Bronchial epithelial cell (primary cell): ENCODE results near the gene SMAD3. TPM values are rescaled to one million over a fixed set of nuclear protein-coding genes. Genes with fewer than 3 reads are reported as not detected.

ENCODE experiments used
- DNase-seq: peaks from one replicate; pipeline ENCODE4 v3.0.0-alpha.2; 2010; ENCODE audit warnings: low read depth
- FAIRE-seq: peaks from 2 replicates; lab custom pipeline; 2011; peaks lifted over from hg19 to GRCh38; lab: Jason Lieb, UNC
- H3K27me3 ChIP-seq: 2 replicates; pipeline ENCODE4 v1.5.1; 2011; ENCODE audit warnings: low read length; ENCODE audit not compliant: control insufficient read depth, insufficient read depth
- H3K36me3 ChIP-seq: 2 replicates; pipeline ENCODE4 v1.5.1; 2011; ENCODE audit warnings: low read length; ENCODE audit not compliant: control insufficient read depth, insufficient read depth
- H3K4me3 ChIP-seq: 2 replicates; pipeline ENCODE4 v1.5.1; 2011; ENCODE audit warnings: mild to moderate bottlenecking, low read depth, low read length, control low read depth
- CTCF ChIP-seq: IDR thresholded peaks from 2 replicates; pipeline ENCODE4 v1.5.1; 2011; ENCODE audit warnings: mild to moderate bottlenecking, moderate library complexity, low read length, control low read depth, inconsistent platforms; ENCODE audit not compliant: insufficient read depth, severe bottlenecking
- total RNA-seq: library from RNA; depleted of rRNA; stranded (reverse); fragments of >200 nt; gene quantifications from 2 replicates; pipeline ENCODE4 v1.2.1, GENCODE V29; 2014

The SMAD3 gene
- total RNA-seq, 1 donor from 2014 or later: 9.5 TPM

- no peaks in the 10 kb centered on the region for H3K36me3 ChIP-seq
- H3K27me3 ChIP-seq: no peaks in the 10 kb centered on the region
- no peak overlapping the region for H3K4me3 ChIP-seq
- DNase-seq (no peak), FAIRE-seq (no peak)
- no peak for TF ChIP-seq CTCF
These were observed 2.9 kb upstream of the SMAD3 start for GRCh38 chr15:67062369-67062985.

GRCh38 chr15:67063689-67064606, 1.5 kb upstream of the SMAD3 start:
- Histone ChIP-seq H3K27me3 (no peaks in the 10 kb centered on the region), H3K4me3 (peak overlapping the region; percentile 92), H3K36me3 (no peaks in the 10 kb centered on the region)
- DNase-seq: peak; percentile 69
- no peak for TF ChIP-seq CTCF
- no peak for FAIRE-seq

DNA sequence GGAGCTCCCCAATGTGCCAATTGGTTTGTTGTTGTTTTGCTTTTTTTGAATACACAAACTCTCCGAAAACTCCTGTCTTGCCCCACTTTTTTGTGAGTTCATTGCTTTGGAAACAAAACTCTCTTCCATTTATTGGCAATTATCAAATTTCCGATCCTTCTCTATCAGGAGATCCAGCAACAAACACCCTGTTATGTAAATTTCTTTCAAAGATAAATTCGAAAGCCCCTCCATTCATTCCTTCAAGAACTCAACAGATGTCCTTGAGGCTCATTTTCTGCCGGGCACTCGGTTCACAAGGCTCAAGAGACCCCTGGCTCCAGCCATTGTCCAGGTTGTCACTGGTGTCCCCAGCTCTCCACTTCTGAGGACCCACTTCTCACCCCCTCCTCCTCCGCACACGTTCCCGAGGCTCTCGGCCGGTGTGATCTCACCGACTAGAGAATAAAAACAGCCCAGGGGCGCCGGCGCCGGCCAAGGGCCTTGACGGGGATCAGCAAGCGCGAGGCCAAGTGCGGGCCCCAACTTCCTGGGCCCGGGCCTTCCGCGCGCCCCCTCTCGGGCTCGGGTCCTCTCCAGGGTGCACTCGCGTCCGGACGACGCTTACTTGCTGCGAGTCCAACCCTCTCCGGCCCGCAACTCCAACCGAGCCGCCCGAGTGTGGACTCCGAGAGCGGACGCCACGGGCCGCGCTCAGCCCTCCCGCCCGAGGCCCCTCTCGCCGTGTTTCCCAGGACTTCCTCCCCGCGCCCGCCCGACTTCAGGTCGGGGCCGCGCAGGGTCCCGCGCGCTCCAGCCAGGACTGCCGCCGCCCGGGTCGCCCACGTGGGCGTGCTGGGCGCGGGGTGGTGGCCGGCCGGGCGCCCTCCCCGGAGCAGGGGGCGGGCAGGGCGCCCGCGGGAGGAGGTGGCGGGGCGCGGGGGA, 533 bp upstream of the SMAD3 start:
- Histone ChIP-seq H3K4me3 (peak overlapping the region; percentile 92), H3K27me3 (no peaks in the 10 kb centered on the region), H3K36me3 (no peaks in the 10 kb centered on the region)
- TF ChIP-seq CTCF: no peak
- no peak for DNase-seq
- no peak for FAIRE-seq

GRCh38 chr15:67066041-67066958, 898 bp downstream of the SMAD3 start:
- FAIRE-seq (no peak), DNase-seq (no peak)
- no peaks in the 10 kb centered on the region for H3K27me3 ChIP-seq
- peaks cover 3% of the 10 kb centered on the region for H3K36me3 ChIP-seq
- peak overlapping the region; percentile 92 for H3K4me3 ChIP-seq
- no peak for TF ChIP-seq CTCF
